Type B pancreatic cell (in vitro differentiated cells): ENCODE data around the gene PRKCA. TPM values are rescaled to one million over a fixed set of nuclear protein-coding genes. Genes with fewer than 3 reads are reported as not detected.

ENCODE experiments used
- DNase-seq: peaks from one replicate; pipeline ENCODE4 v3.0.0; 2021; ENCODE audit warnings: mixed read lengths; ENCODE audit not compliant: unreplicated experiment; ENCODE audit errors: extremely low spot score
- H3K27ac Mint-ChIP-seq: 2 replicates; pipeline ENCODE4 v1.8.0; 2021; ENCODE audit warnings: mild to moderate bottlenecking, mixed read lengths
- H3K27me3 Mint-ChIP-seq: 2 replicates; pipeline ENCODE4 v1.8.0; 2021; ENCODE audit warnings: mixed read lengths
- H3K36me3 Mint-ChIP-seq: 2 replicates; pipeline ENCODE4 v1.8.0; 2021; ENCODE audit warnings: mixed read lengths
- H3K4me1 Mint-ChIP-seq: one replicate; pipeline ENCODE4 v1.8.0; 2021; ENCODE audit warnings: mixed read lengths; ENCODE audit not compliant: unreplicated experiment
- H3K4me3 Mint-ChIP-seq: 2 replicates; pipeline ENCODE4 v1.8.0; 2021; ENCODE audit warnings: mild to moderate bottlenecking, mixed read lengths
- H3K9me3 Mint-ChIP-seq: 2 replicates; pipeline ENCODE4 v1.8.0; 2021; ENCODE audit warnings: mixed read lengths
- CTCF ChIP-seq: fragments of 200-600 bp; sonication (generic); conservative IDR thresholded peaks from 2 replicates; pipeline ENCODE4 v1.5.0; 2021; ENCODE audit warnings: antibody characterized with exemption, mild to moderate bottlenecking
- total RNA-seq: library from RNA; stranded (reverse); gene quantifications from 2 replicates; pipeline ENCODE4 v1.2.1, GENCODE V29; 2021; ENCODE audit warnings: low replicate concordance

The PRKCA gene
- total RNA-seq, 1 donor from 2014 or later = 16.1 TPM

- Mint-ChIP-seq H3K4me1 (peaks cover 24% of the 10 kb centered on the region), H3K27ac (no peak overlapping the region), H3K4me3 (no peak overlapping the region), H3K9me3 (no peaks in the 10 kb centered on the region), H3K36me3 (no peaks in the 10 kb centered on the region), H3K27me3 (no peaks in the 10 kb centered on the region)
- no peak for DNase-seq
- TF ChIP-seq CTCF = no peak
These were observed 103.6 kb downstream of the PRKCA start for GRCh38 chr17:66405836-66406677.

- Mint-ChIP-seq H3K4me3 (no peak overlapping the region), H3K9me3 (no peaks in the 10 kb centered on the region), H3K27me3 (no peaks in the 10 kb centered on the region), H3K4me1 (peaks cover 24% of the 10 kb centered on the region), H3K36me3 (no peaks in the 10 kb centered on the region), H3K27ac (no peak overlapping the region)
- TF ChIP-seq CTCF = no peak
- DNase-seq = no peak
These were observed 104.6 kb downstream of the PRKCA start for GRCh38 chr17:66406701-66407644.

GRCh38 chr17:66407864-66408263 is 105.5 kb downstream of the PRKCA start:
- no peak for TF ChIP-seq CTCF
- Mint-ChIP-seq H3K27me3 (no peaks in the 10 kb centered on the region), H3K4me1 (peaks cover 26% of the 10 kb centered on the region), H3K9me3 (no peaks in the 10 kb centered on the region), H3K36me3 (no peaks in the 10 kb centered on the region), H3K4me3 (no peak overlapping the region), H3K27ac (no peak overlapping the region)
- DNase-seq = no peak

GRCh38 chr17:66411520-66411919 is 109.1 kb downstream of the PRKCA start:
- H3K27me3 Mint-ChIP-seq = no peaks in the 10 kb centered on the region
- peaks cover 32% of the 10 kb centered on the region for H3K4me1 Mint-ChIP-seq
- no peak for TF ChIP-seq CTCF
- H3K9me3 Mint-ChIP-seq = no peaks in the 10 kb centered on the region
- no peak for DNase-seq
- no peak overlapping the region for H3K4me3 Mint-ChIP-seq
- no peak overlapping the region for H3K27ac Mint-ChIP-seq
- H3K36me3 Mint-ChIP-seq = no peaks in the 10 kb centered on the region

- H3K4me1 Mint-ChIP-seq = peaks cover 29% of the 10 kb centered on the region
- H3K36me3 Mint-ChIP-seq = no peaks in the 10 kb centered on the region
- no peaks in the 10 kb centered on the region for H3K27me3 Mint-ChIP-seq
- no peak for DNase-seq
- TF ChIP-seq CTCF = no peak
- no peaks in the 10 kb centered on the region for H3K9me3 Mint-ChIP-seq
- H3K27ac Mint-ChIP-seq = no peak overlapping the region
- H3K4me3 Mint-ChIP-seq = no peak overlapping the region
These were observed 110.6 kb downstream of the PRKCA start for GRCh38 chr17:66412857-66413558.
